Measurements from ENCODE around the gene SAMD8.

SAMD8 gene

GRCh38 chr10:75107756-75108683 is 3.4 kb upstream of the SAMD8 start:
- Histone ChIP-seq H3K4me3 (ENCODE audit: insufficient read depth, low read length, poor library complexity, severe bottlenecking) (no peak overlapping the region), H3K27me3 (ENCODE audit: low read length) (no peaks in the 10 kb centered on the region), H3K9ac (ENCODE audit: low read length) (no peak overlapping the region), H3K4me2 (ENCODE audit: low read depth, low read length, poor library complexity, severe bottlenecking) (no peak overlapping the region), H3K36me3 (ENCODE audit: low read length) (no peaks in the 10 kb centered on the region), H2AFZ (ENCODE audit: low read depth, low read length, severe bottlenecking) (no peak overlapping the region), H3F3A (ENCODE audit: insufficient read depth) (peaks cover 20% of the 10 kb centered on the region), H3K9me3 (ENCODE audit: insufficient read depth, low read length) (no peaks in the 10 kb centered on the region), H4K20me1 (ENCODE audit: low read depth, low read length) (no peaks in the 10 kb centered on the region), H3K9me2 (replicated peaks; ENCODE audit: insufficient read depth, low read length) (no peaks in the 10 kb centered on the region), H3K27ac (ENCODE audit: low read depth, low read length) (no peak overlapping the region), H3K79me2 (ENCODE audit: insufficient read depth, low read length) (peaks cover 10% of the 10 kb centered on the region)
- TF ChIP-seq, protein P1, sequence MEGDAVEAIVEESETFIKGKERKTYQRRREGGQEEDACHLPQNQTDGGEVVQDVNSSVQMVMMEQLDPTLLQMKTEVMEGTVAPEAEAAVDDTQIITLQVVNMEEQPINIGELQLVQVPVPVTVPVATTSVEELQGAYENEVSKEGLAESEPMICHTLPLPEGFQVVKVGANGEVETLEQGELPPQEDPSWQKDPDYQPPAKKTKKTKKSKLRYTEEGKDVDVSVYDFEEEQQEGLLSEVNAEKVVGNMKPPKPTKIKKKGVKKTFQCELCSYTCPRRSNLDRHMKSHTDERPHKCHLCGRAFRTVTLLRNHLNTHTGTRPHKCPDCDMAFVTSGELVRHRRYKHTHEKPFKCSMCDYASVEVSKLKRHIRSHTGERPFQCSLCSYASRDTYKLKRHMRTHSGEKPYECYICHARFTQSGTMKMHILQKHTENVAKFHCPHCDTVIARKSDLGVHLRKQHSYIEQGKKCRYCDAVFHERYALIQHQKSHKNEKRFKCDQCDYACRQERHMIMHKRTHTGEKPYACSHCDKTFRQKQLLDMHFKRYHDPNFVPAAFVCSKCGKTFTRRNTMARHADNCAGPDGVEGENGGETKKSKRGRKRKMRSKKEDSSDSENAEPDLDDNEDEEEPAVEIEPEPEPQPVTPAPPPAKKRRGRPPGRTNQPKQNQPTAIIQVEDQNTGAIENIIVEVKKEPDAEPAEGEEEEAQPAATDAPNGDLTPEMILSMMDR (IDR thresholded peaks at IDR 0.05; ENCODE audit: insufficient read depth, low read length, poor library complexity, severe bottlenecking): no peak
- no peak for TF ChIP-seq EZH2phosphoT487 (conservative IDR thresholded peaks at IDR 0.05; ENCODE audit: low read length)

- H3K27ac ChIP-seq (ENCODE audit: low read depth, low read length): no peak overlapping the region
- peaks cover 27% of the 10 kb centered on the region for H3F3A ChIP-seq (ENCODE audit: insufficient read depth)
- no peak overlapping the region for H3K4me2 ChIP-seq (ENCODE audit: low read depth, low read length, poor library complexity, severe bottlenecking)
- no peak overlapping the region for H3K9ac ChIP-seq (ENCODE audit: low read length)
- H2AFZ ChIP-seq (ENCODE audit: low read depth, low read length, severe bottlenecking): no peak overlapping the region
- no peaks in the 10 kb centered on the region for H3K9me2 ChIP-seq (replicated peaks; ENCODE audit: insufficient read depth, low read length)
- TF ChIP-seq EZH2phosphoT487 (conservative IDR thresholded peaks at IDR 0.05; ENCODE audit: low read length): no peak
- TF ChIP-seq, protein P1 (IDR thresholded peaks at IDR 0.05; ENCODE audit: insufficient read depth, low read length, poor library complexity, severe bottlenecking): peak; percentile 24
- no peaks in the 10 kb centered on the region for H3K9me3 ChIP-seq (ENCODE audit: insufficient read depth, low read length)
- no peak overlapping the region for H3K4me3 ChIP-seq (ENCODE audit: insufficient read depth, low read length, poor library complexity, severe bottlenecking)
- H3K79me2 ChIP-seq (ENCODE audit: insufficient read depth, low read length): peaks cover 19% of the 10 kb centered on the region
- no peaks in the 10 kb centered on the region for H3K36me3 ChIP-seq (ENCODE audit: low read length)
- no peaks in the 10 kb centered on the region for H4K20me1 ChIP-seq (ENCODE audit: low read depth, low read length)
- no peaks in the 10 kb centered on the region for H3K27me3 ChIP-seq (ENCODE audit: low read length)
Observed at GRCh38 chr10:75108684-75109458, 2.6 kb upstream of the SAMD8 start.

DNA sequence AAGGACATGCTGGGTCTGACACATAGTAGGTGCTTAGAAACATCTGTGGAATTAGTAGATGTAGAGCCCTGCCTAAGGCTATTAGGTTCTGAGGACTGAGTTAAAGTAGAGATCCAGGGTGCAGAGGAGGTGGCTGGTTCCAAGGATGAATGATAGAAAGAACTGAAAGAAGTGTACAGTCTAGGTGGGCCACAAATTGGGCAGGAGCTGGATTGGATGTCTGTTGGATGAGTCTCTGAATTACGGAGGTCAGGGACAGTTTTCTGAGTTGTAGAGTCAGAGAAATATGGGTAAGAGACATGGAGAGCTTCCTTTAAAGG is 2.0 kb upstream of the SAMD8 start:
- Histone ChIP-seq H3K9me2 (replicated peaks; ENCODE audit: insufficient read depth, low read length) (no peaks in the 10 kb centered on the region), H3K9me3 (ENCODE audit: insufficient read depth, low read length) (no peaks in the 10 kb centered on the region), H3K27me3 (ENCODE audit: low read length) (no peaks in the 10 kb centered on the region), H3K4me2 (ENCODE audit: low read depth, low read length, poor library complexity, severe bottlenecking) (no peak overlapping the region), H3K4me3 (ENCODE audit: insufficient read depth, low read length, poor library complexity, severe bottlenecking) (no peak overlapping the region), H3K79me2 (ENCODE audit: insufficient read depth, low read length) (peaks cover 24% of the 10 kb centered on the region), H4K20me1 (ENCODE audit: low read depth, low read length) (no peaks in the 10 kb centered on the region), H3K27ac (ENCODE audit: low read depth, low read length) (no peak overlapping the region), H2AFZ (ENCODE audit: low read depth, low read length, severe bottlenecking) (no peak overlapping the region), H3K9ac (ENCODE audit: low read length) (no peak overlapping the region), H3K36me3 (ENCODE audit: low read length) (no peaks in the 10 kb centered on the region), H3F3A (ENCODE audit: insufficient read depth) (peaks cover 27% of the 10 kb centered on the region)
- TF ChIP-seq, protein P1 (IDR thresholded peaks at IDR 0.05; ENCODE audit: insufficient read depth, low read length, poor library complexity, severe bottlenecking): no peak
- TF ChIP-seq EZH2phosphoT487 (conservative IDR thresholded peaks at IDR 0.05; ENCODE audit: low read length): no peak
